AG09309 (cell line): ENCODE data around the gene KEAP1.

ENCODE experiments used
- DNase-seq: peaks from one replicate; pipeline ENCODE4 v3.0.0-alpha.2; 2010; ENCODE audit warnings: low read depth
- H3K4me3 ChIP-seq: 2 replicates; pipeline ENCODE4 v1.5.1; 2011; ENCODE audit warnings: mild to moderate bottlenecking, low read depth, low read length, moderate library complexity; ENCODE audit not compliant: control insufficient read depth
- TF ChIP-seq, protein P1 (sequence below): IDR thresholded peaks from 2 replicates; pipeline ENCODE4 v1.5.1; 2011; ENCODE audit warnings: mild to moderate bottlenecking, low read depth, low read length, inconsistent platforms; ENCODE audit not compliant: insufficient read depth, control insufficient read depth; ENCODE audit errors: missing control alignments

KEAP1 gene

GRCh38 chr19:10508707-10509106, 5.6 kb upstream of the KEAP1 start:
- DNase-seq, result no peak
- H3K4me3 ChIP-seq, result no peak overlapping the region
- TF ChIP-seq, protein P1, sequence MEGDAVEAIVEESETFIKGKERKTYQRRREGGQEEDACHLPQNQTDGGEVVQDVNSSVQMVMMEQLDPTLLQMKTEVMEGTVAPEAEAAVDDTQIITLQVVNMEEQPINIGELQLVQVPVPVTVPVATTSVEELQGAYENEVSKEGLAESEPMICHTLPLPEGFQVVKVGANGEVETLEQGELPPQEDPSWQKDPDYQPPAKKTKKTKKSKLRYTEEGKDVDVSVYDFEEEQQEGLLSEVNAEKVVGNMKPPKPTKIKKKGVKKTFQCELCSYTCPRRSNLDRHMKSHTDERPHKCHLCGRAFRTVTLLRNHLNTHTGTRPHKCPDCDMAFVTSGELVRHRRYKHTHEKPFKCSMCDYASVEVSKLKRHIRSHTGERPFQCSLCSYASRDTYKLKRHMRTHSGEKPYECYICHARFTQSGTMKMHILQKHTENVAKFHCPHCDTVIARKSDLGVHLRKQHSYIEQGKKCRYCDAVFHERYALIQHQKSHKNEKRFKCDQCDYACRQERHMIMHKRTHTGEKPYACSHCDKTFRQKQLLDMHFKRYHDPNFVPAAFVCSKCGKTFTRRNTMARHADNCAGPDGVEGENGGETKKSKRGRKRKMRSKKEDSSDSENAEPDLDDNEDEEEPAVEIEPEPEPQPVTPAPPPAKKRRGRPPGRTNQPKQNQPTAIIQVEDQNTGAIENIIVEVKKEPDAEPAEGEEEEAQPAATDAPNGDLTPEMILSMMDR, result no peak

- no peak for DNase-seq
- TF ChIP-seq, protein P1, result no peak
- H3K4me3 ChIP-seq, result no peak overlapping the region
Observed at GRCh38 chr19:10508036-10508435, 4.9 kb upstream of the KEAP1 start.

GRCh38 chr19:10505583-10506229, 2.5 kb upstream of the KEAP1 start:
- DNase-seq, result no peak
- TF ChIP-seq, protein P1, result peak; percentile 76

GRCh38 chr19:10502524-10503001, 593 bp downstream of the KEAP1 start:
- peak; percentile 41 for DNase-seq
- TF ChIP-seq, protein P1, result peak; percentile 1
- peak overlapping the region; percentile 89 for H3K4me3 ChIP-seq

More at GRCh38 chr19:10505583-10506229, 2.5 kb upstream of the KEAP1 start:
- H3K4me3 ChIP-seq, result no peak overlapping the region

DNA sequence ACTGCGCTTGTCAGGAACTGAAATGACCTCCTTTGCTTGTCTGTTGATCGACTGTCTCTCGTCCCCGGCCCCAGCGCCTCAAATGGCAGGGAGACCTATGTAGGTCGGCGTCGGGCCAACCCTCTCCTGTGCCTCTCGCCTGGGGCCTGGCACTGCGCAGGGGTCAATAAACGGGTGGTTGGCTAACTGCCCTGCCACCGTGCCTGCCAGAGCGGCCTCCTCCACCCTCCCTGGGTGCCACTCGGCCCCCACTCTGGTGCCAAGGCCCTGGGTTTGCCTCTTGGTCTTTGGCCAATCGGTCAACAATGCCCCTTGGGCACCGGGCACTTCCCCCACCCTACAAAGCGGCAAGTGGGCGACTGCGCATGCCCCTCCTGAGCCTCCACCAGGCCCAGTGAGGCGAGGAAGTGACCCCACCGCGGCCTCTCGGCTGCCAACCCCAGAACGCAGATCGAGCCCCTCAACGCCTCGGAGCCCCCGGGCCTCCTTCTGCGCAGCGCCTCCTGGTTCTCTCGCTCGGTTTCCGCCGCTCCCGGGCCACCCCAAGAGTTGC, 1.1 kb downstream of the KEAP1 start:
- TF ChIP-seq, protein P1, result no peak
- peak overlapping the region; percentile 89 for H3K4me3 ChIP-seq
- no peak for DNase-seq

GRCh38 chr19:10500247-10500592, 2.9 kb downstream of the KEAP1 start:
- H3K4me3 ChIP-seq, result no peak overlapping the region
- no peak for DNase-seq
- TF ChIP-seq, protein P1, result no peak
